GM23338 (cell line): ENCODE measurements around the gene SMIM45.

Source experiments
- EZH2 ChIP-seq: fragments of 200-600 bp; sonication (generic); IDR thresholded peaks from one replicate; pipeline ENCODE4 v1.8.0; 2017; ENCODE audit warnings: antibody characterized with exemption, mild to moderate bottlenecking, low read depth; ENCODE audit not compliant: unreplicated experiment
- EZH2phosphoT487 ChIP-seq: fragments of 200-600 bp; sonication (generic); IDR thresholded peaks from one replicate; pipeline ENCODE4 v1.8.1; 2018; ENCODE audit warnings: antibody characterized with exemption; ENCODE audit not compliant: unreplicated experiment
- JUNB ChIP-seq: IDR thresholded peaks from one replicate; pipeline ENCODE4 v1.6.1; 2016; ENCODE audit warnings: antibody characterized with exemption; ENCODE audit not compliant: unreplicated experiment
- POLR2AphosphoS5 ChIP-seq: IDR thresholded peaks from 2 replicates; pipeline ENCODE4 v1.6.1; 2016; ENCODE audit warnings: antibody characterized with exemption, low read depth
- TF ChIP-seq, protein P1 (sequence below), 2 experiments: fragments of 200-600 bp in 1 of 2; sonication (generic) in 1 of 2; conservative IDR thresholded peaks; 2 replicates each; pipeline versions ENCODE4 v1.5.1 to v1.6.1; 2016 to 2017; ENCODE audit warnings: antibody characterized with exemption in 2 of 2, low read depth in 2 of 2, mild to moderate bottlenecking in 2 of 2, moderate library complexity in 1 of 2

GRCh38 chr22:41906822-41907221, 45.1 kb upstream of the SMIM45 start:
- no peak for TF ChIP-seq POLR2AphosphoS5
- TF ChIP-seq, protein P1, sequence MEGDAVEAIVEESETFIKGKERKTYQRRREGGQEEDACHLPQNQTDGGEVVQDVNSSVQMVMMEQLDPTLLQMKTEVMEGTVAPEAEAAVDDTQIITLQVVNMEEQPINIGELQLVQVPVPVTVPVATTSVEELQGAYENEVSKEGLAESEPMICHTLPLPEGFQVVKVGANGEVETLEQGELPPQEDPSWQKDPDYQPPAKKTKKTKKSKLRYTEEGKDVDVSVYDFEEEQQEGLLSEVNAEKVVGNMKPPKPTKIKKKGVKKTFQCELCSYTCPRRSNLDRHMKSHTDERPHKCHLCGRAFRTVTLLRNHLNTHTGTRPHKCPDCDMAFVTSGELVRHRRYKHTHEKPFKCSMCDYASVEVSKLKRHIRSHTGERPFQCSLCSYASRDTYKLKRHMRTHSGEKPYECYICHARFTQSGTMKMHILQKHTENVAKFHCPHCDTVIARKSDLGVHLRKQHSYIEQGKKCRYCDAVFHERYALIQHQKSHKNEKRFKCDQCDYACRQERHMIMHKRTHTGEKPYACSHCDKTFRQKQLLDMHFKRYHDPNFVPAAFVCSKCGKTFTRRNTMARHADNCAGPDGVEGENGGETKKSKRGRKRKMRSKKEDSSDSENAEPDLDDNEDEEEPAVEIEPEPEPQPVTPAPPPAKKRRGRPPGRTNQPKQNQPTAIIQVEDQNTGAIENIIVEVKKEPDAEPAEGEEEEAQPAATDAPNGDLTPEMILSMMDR (conservative IDR thresholded peaks at IDR 0.05; ENCODE audit: low read depth in 2 of 2) = no peak
- no peak for TF ChIP-seq EZH2
- no peak for TF ChIP-seq JUNB
- no peak for TF ChIP-seq EZH2phosphoT487
